ENCODE measurements around the gene ILRUN. TPM values are rescaled to one million over a fixed set of nuclear protein-coding genes. Genes with fewer than 3 reads are reported as not detected.
"Not testable (repeated sequence)": the region's sequence is repeated elsewhere in the genome, so short reads cannot be mapped to it uniquely, and the experiment has no call there.

Gene ILRUN
- total RNA-seq, 2 experiments from 2014 or later, result 45.3 to 51.8 TPM

GRCh38 chr6:34726055-34726454, 29.5 kb upstream of the ILRUN start:
- no peaks in the 10 kb centered on the region for H3K36me3 Mint-ChIP-seq (ENCODE audit: low read depth)
- intact Hi-C loops (cut with micrococcal nuclease), result no loop called here
- H3K27ac Mint-ChIP-seq, result no peak overlapping the region
- POLR2A ChIA-PET, result no interaction called here
- no peaks in the 10 kb centered on the region for H3K4me1 Mint-ChIP-seq (ENCODE audit: low read depth)
- ATAC-seq, result no peak
- no peak for DNase-seq
- CTCF ChIA-PET, result no interaction called here
- TF ChIP-seq CTCF (IDR thresholded peaks at IDR 0.05), result no peak
- no peaks in the 10 kb centered on the region for H3K9me3 Mint-ChIP-seq
- no peaks in the 10 kb centered on the region for H3K27me3 Mint-ChIP-seq
- no peak overlapping the region for H3K4me3 Mint-ChIP-seq

- Mint-ChIP-seq H3K4me1 (ENCODE audit: low read depth) (no peaks in the 10 kb centered on the region), H3K27ac (no peak overlapping the region), H3K36me3 (ENCODE audit: low read depth) (no peaks in the 10 kb centered on the region), H3K4me3 (no peak overlapping the region), H3K27me3 (no peaks in the 10 kb centered on the region), H3K9me3 (no peaks in the 10 kb centered on the region)
- ATAC-seq, result no peak
- TF ChIP-seq CTCF (IDR thresholded peaks at IDR 0.05), result no peak
- intact Hi-C loops (cut with micrococcal nuclease), result no loop called here
- CTCF ChIA-PET, result interaction anchor here (1.7 kb wide), 1 partner anchor 51 kb away, joined by 3 read pairs; no protein-coding TSS in a partner anchor
- POLR2A ChIA-PET, result no interaction called here
- DNase-seq, result no peak
Observed at GRCh38 chr6:34723203-34723602, 26.6 kb upstream of the ILRUN start.

GRCh38 chr6:34722451-34722850, 25.9 kb upstream of the ILRUN start:
- ChIA-PET POLR2A (no interaction called here), CTCF (interaction anchor here (1.7 kb wide), 1 partner anchor 50 kb away, joined by 3 read pairs; no protein-coding TSS in a partner anchor)
- no peaks in the 10 kb centered on the region for H3K4me1 Mint-ChIP-seq (ENCODE audit: low read depth)
- no peak for TF ChIP-seq CTCF (IDR thresholded peaks at IDR 0.05)
- no peaks in the 10 kb centered on the region for H3K9me3 Mint-ChIP-seq
- intact Hi-C loops (cut with micrococcal nuclease), result no loop called here
- DNase-seq (no peak), ATAC-seq (no peak)
- H3K27ac Mint-ChIP-seq, result no peak overlapping the region
- H3K36me3 Mint-ChIP-seq (ENCODE audit: low read depth), result no peaks in the 10 kb centered on the region
- H3K4me3 Mint-ChIP-seq, result no peak overlapping the region
- H3K27me3 Mint-ChIP-seq, result no peaks in the 10 kb centered on the region

- H3K36me3 Mint-ChIP-seq (ENCODE audit: low read depth); ATAC-seq; intact Hi-C loops (cut with micrococcal nuclease); DNase-seq; H3K27me3 Mint-ChIP-seq; H3K9me3 Mint-ChIP-seq; H3K4me3 Mint-ChIP-seq; CTCF ChIA-PET; POLR2A ChIA-PET; H3K4me1 Mint-ChIP-seq (ENCODE audit: low read depth); H3K27ac Mint-ChIP-seq: not testable (repeated sequence)
Observed at GRCh38 chr6:34720160-34720559, 23.6 kb upstream of the ILRUN start.

- H3K27me3 Mint-ChIP-seq; DNase-seq; CTCF ChIA-PET; H3K4me1 Mint-ChIP-seq (ENCODE audit: low read depth); H3K36me3 Mint-ChIP-seq (ENCODE audit: low read depth); H3K27ac Mint-ChIP-seq; POLR2A ChIA-PET; intact Hi-C loops (cut with micrococcal nuclease); ATAC-seq; H3K9me3 Mint-ChIP-seq; H3K4me3 Mint-ChIP-seq: not testable (repeated sequence)
Observed at GRCh38 chr6:34719646-34720045, 23.1 kb upstream of the ILRUN start.

GRCh38 chr6:34718976-34719375, 22.4 kb upstream of the ILRUN start:
- intact Hi-C loops (cut with micrococcal nuclease), result no loop called here
- no peaks in the 10 kb centered on the region for H3K4me1 Mint-ChIP-seq (ENCODE audit: low read depth)
- no peaks in the 10 kb centered on the region for H3K36me3 Mint-ChIP-seq (ENCODE audit: low read depth)
- ATAC-seq (no peak), DNase-seq (no peak)
- ChIA-PET CTCF (no interaction called here), POLR2A (no interaction called here)
- H3K27me3 Mint-ChIP-seq, result no peaks in the 10 kb centered on the region
- H3K9me3 Mint-ChIP-seq, result no peaks in the 10 kb centered on the region
- no peak overlapping the region for H3K4me3 Mint-ChIP-seq
- no peak overlapping the region for H3K27ac Mint-ChIP-seq
- no peak for TF ChIP-seq CTCF (IDR thresholded peaks at IDR 0.05)
